Measurements from ENCODE around the gene S100A13. TPM values are rescaled to one million over a fixed set of nuclear protein-coding genes. Genes with fewer than 3 reads are reported as not detected.
"Not testable (repeated sequence)": the region's sequence is repeated elsewhere in the genome, so short reads cannot be mapped to it uniquely, and the experiment has no call there.

Gene S100A13
- total and polyA plus RNA-seq, 8 donors, result 18.7 to 271 (median 43.1) TPM

GRCh38 chr1:153583976-153584375, 43.3 kb downstream of the S100A13 start:
- H3K4me3 ChIP-seq, result no peak overlapping the region
- WGBS, 5 donors, result 77 to 91% (median 79%) methylated on average over 2 of the region's 2 CpGs
- no peaks in the 10 kb centered on the region for H3K9me3 ChIP-seq
- H3K36me3 ChIP-seq, result no peaks in the 10 kb centered on the region
- no peaks in the 10 kb centered on the region for H3K27me3 ChIP-seq
- no peaks in the 10 kb centered on the region for H3K4me1 ChIP-seq
- TF ChIP-seq POLR2AphosphoS5 (IDR thresholded peaks at IDR 0.05) (no peak), EP300 (IDR thresholded peaks at IDR 0.05) (no peak), CTCF (IDR thresholded peaks at IDR 0.05) (no peak), POLR2A (IDR thresholded peaks at IDR 0.05) (no peak)
- intact Hi-C loops (cut with DNase I; ENCODE audit: low total_unique reads), result no loop called here
- no peak overlapping the region for H3K27ac ChIP-seq
- DNase-seq, result no peak

GRCh38 chr1:153583514-153583913, 43.8 kb downstream of the S100A13 start:
- intact Hi-C loops (cut with DNase I; ENCODE audit: low total_unique reads), result not testable (repeated sequence)
- WGBS, 5 donors, result 63 to 81% (median 76%) methylated on average over 2 to 3 of the region's 3 CpGs

GRCh38 chr1:153582836-153583235, 44.5 kb downstream of the S100A13 start:
- H3K27ac ChIP-seq; H3K36me3 ChIP-seq; H3K4me3 ChIP-seq; H3K9me3 ChIP-seq; intact Hi-C loops (cut with DNase I; ENCODE audit: low total_unique reads); H3K4me1 ChIP-seq; H3K27me3 ChIP-seq; DNase-seq: not testable (repeated sequence)
- 94 to 98% (median 95%) methylated on average over 16 to 32 of the region's 34 CpGs for WGBS, 5 donors

More at GRCh38 chr1:153583514-153583913, 43.8 kb downstream of the S100A13 start:
- H3K4me3 ChIP-seq, H3K4me1 ChIP-seq, DNase-seq, H3K9me3 ChIP-seq, H3K27ac ChIP-seq, H3K36me3 ChIP-seq, H3K27me3 ChIP-seq: not testable (repeated sequence)

- no peak for DNase-seq
- H3K36me3 ChIP-seq, result no peaks in the 10 kb centered on the region
- WGBS, 5 donors, result 80 to 88% (median 84%) methylated on average over 3 of the region's 3 CpGs
- TF ChIP-seq EP300 (IDR thresholded peaks at IDR 0.05) (no peak), POLR2AphosphoS5 (IDR thresholded peaks at IDR 0.05) (no peak), POLR2A (IDR thresholded peaks at IDR 0.05) (no peak), CTCF (IDR thresholded peaks at IDR 0.05) (no peak)
- intact Hi-C loops (cut with DNase I; ENCODE audit: low total_unique reads), result no loop called here
- no peaks in the 10 kb centered on the region for H3K27me3 ChIP-seq
- H3K4me3 ChIP-seq, result no peak overlapping the region
- H3K4me1 ChIP-seq, result peaks cover 0 to 10% (median 0%) of the 10 kb centered on the region in 4 donors
- no peak overlapping the region for H3K27ac ChIP-seq
- no peaks in the 10 kb centered on the region for H3K9me3 ChIP-seq
Measured at GRCh38 chr1:153578936-153579335, 48.4 kb downstream of the S100A13 start.

- intact Hi-C loops (cut with DNase I; ENCODE audit: low total_unique reads), result no loop called here
- H3K36me3 ChIP-seq, result no peaks in the 10 kb centered on the region
- H3K9me3 ChIP-seq, result no peaks in the 10 kb centered on the region
- no peak for DNase-seq
- no peak overlapping the region for H3K4me3 ChIP-seq
- no peak overlapping the region for H3K27ac ChIP-seq
- no peak for TF ChIP-seq POLR2AphosphoS5 (IDR thresholded peaks at IDR 0.05)
- no peak for TF ChIP-seq POLR2A (IDR thresholded peaks at IDR 0.05)
- TF ChIP-seq CTCF (IDR thresholded peaks at IDR 0.05), result no peak
- TF ChIP-seq EP300 (IDR thresholded peaks at IDR 0.05), result no peak
- peaks cover 0 to 15% (median under 1%) of the 10 kb centered on the region in 4 donors for H3K4me1 ChIP-seq
- H3K27me3 ChIP-seq, result no peaks in the 10 kb centered on the region
Measured at GRCh38 chr1:153578490-153578889, 48.8 kb downstream of the S100A13 start.
